ENCODE results near the gene SEPTIN3. TPM values are rescaled to one million over a fixed set of nuclear protein-coding genes. Genes with fewer than 3 reads are reported as not detected.

SEPTIN3 gene
- total RNA-seq = 71.5 and 75.0 TPM in 2 replicates
- long read RNA-seq, partial matches to known transcripts = 1 of 8 reads
- long read RNA-seq, other reads (novel, unspliced or antisense) = 7 of 8 reads

- no peak within 1 kb of the TSS for H3K4me3 Mint-ChIP-seq
- H3K9me3 Mint-ChIP-seq = no peaks in the 10 kb centered on the region
- no peak for TF ChIP-seq CTCF (conservative IDR thresholded peaks at IDR 0.05)
- peaks cover 15% of the 10 kb centered on the region for H3K4me1 Mint-ChIP-seq
- peak within 1 kb of the TSS; percentile 60 for H3K27ac Mint-ChIP-seq (ENCODE audit: unreplicated experiment)
- DNase-seq (ENCODE audit: low read depth, low spot score) = no peak
- H3K27me3 Mint-ChIP-seq (ENCODE audit: low read depth) = peaks cover 12% of the 10 kb centered on the region
- no peaks in the 10 kb centered on the region for H3K36me3 Mint-ChIP-seq (ENCODE audit: low read depth)
Observed at GRCh38 chr22:41969110-41969646, at the start of gene SEPTIN3. TSS of gene SEPTIN3 (plus strand) at chr22:41969443. CDS start at chr22:41971493, 2,050 bp downstream.

GRCh38 chr22:41920271-41920976 is 48.8 kb upstream of the SEPTIN3 start:
- DNase-seq (ENCODE audit: low read depth, low spot score) = no peak
- H3K4me3 Mint-ChIP-seq = peak overlapping the region; percentile 64

GRCh38 chr22:41922328-41922727 is 46.9 kb upstream of the SEPTIN3 start:
- Mint-ChIP-seq H3K9me3 (no peaks in the 10 kb centered on the region), H3K4me3 (peak overlapping the region; percentile 34), H3K36me3 (ENCODE audit: low read depth) (no peaks in the 10 kb centered on the region), H3K27ac (ENCODE audit: unreplicated experiment) (no peak overlapping the region), H3K27me3 (ENCODE audit: low read depth) (peaks cover 77% of the 10 kb centered on the region), H3K4me1 (peaks cover 7% of the 10 kb centered on the region)
- no peak for TF ChIP-seq CTCF (conservative IDR thresholded peaks at IDR 0.05)
- DNase-seq (ENCODE audit: low read depth, low spot score) = no peak

More at GRCh38 chr22:41920271-41920976, 48.8 kb upstream of the SEPTIN3 start:
- H3K27ac Mint-ChIP-seq (ENCODE audit: unreplicated experiment) = no peak overlapping the region
- no peaks in the 10 kb centered on the region for H3K36me3 Mint-ChIP-seq (ENCODE audit: low read depth)
- peaks cover 7% of the 10 kb centered on the region for H3K4me1 Mint-ChIP-seq
- H3K9me3 Mint-ChIP-seq = no peaks in the 10 kb centered on the region
- TF ChIP-seq CTCF (conservative IDR thresholded peaks at IDR 0.05) = no peak
- H3K27me3 Mint-ChIP-seq (ENCODE audit: low read depth) = peaks cover 84% of the 10 kb centered on the region

GRCh38 chr22:41922940-41923594 is 46.2 kb upstream of the SEPTIN3 start:
- no peak for DNase-seq (ENCODE audit: low read depth, low spot score)
- Mint-ChIP-seq H3K4me3 (no peak overlapping the region), H3K27ac (ENCODE audit: unreplicated experiment) (no peak overlapping the region), H3K4me1 (peaks cover 13% of the 10 kb centered on the region), H3K9me3 (no peaks in the 10 kb centered on the region), H3K27me3 (ENCODE audit: low read depth) (peaks cover 77% of the 10 kb centered on the region), H3K36me3 (ENCODE audit: low read depth) (no peaks in the 10 kb centered on the region)
- no peak for TF ChIP-seq CTCF (conservative IDR thresholded peaks at IDR 0.05)

- H3K36me3 Mint-ChIP-seq (ENCODE audit: low read depth) = no peaks in the 10 kb centered on the region
- DNase-seq (ENCODE audit: low read depth, low spot score) = no peak
- no peak for TF ChIP-seq CTCF (conservative IDR thresholded peaks at IDR 0.05)
- no peaks in the 10 kb centered on the region for H3K9me3 Mint-ChIP-seq
- H3K27ac Mint-ChIP-seq (ENCODE audit: unreplicated experiment) = no peak overlapping the region
- H3K4me3 Mint-ChIP-seq = peak overlapping the region; percentile 59
- peaks cover 14% of the 10 kb centered on the region for H3K4me1 Mint-ChIP-seq
- H3K27me3 Mint-ChIP-seq (ENCODE audit: low read depth) = peaks cover 74% of the 10 kb centered on the region
Observed at GRCh38 chr22:41923595-41924276, 45.5 kb upstream of the SEPTIN3 start.
